HG03060 (cell line): ENCODE results near the gene OTC.

ENCODE experiments used
- ATAC-seq: cut with Tn5 transposase; IDR thresholded peaks from one replicate; pipeline ENCODE4 v1.9.1; 2021; ENCODE audit warnings: low read depth, moderate number of reproducible peaks; ENCODE audit not compliant: unreplicated experiment

Gene OTC

GRCh38 chrX:38462257-38462656 is 109.9 kb downstream of the OTC start:
- no peak for ATAC-seq

GRCh38 chrX:38465686-38466085 is 113.3 kb downstream of the OTC start:
- ATAC-seq, result no peak

- ATAC-seq, result no peak
Observed at GRCh38 chrX:38468563-38469157, 116.3 kb downstream of the OTC start.
